Thyroid gland (tissue), 4 donors: ENCODE results near the gene CYYR1.

Experiments
- CTCF ChIP-seq, 6 experiments: fragments of 200-600 bp in 3 of 6; fragments of 450-650 bp in 3 of 6; sonication (generic) in 3 of 6; IDR thresholded peaks; one replicate each; pipeline ENCODE4 v1.5.1; 2016 to 2019; ENCODE audit warnings: antibody characterized with exemption in 6 of 6, mild to moderate bottlenecking in 2 of 6, inconsistent platforms in 1 of 6, moderate library complexity in 1 of 6
- POLR2A ChIP-seq, 2 donors: fragments of 450-650 bp; IDR thresholded peaks; one replicate each; pipeline ENCODE4 v1.6.1; 2017; ENCODE audit warnings: antibody characterized with exemption in 2 of 2, mild to moderate bottlenecking in 2 of 2, moderate library complexity in 1 of 2

- TF ChIP-seq POLR2A (IDR thresholded peaks at IDR 0.05): no peak
- no peak for TF ChIP-seq CTCF (IDR thresholded peaks at IDR 0.05)
Measured at GRCh38 chr21:26553898-26554297, 19.2 kb downstream of the CYYR1 start.
